ENCODE data around the gene FOXF2. TPM values are rescaled to one million over a fixed set of nuclear protein-coding genes. Genes with fewer than 3 reads are reported as not detected.
A peak's percentile ranks its signal among the peaks of the same experiment; 100 is the strongest.

FOXF2 gene
- total and polyA plus RNA-seq, 2 of the 4 experiments (the other 2 are of a cell fraction), result 2.5 to 16.3 TPM

DNA sequence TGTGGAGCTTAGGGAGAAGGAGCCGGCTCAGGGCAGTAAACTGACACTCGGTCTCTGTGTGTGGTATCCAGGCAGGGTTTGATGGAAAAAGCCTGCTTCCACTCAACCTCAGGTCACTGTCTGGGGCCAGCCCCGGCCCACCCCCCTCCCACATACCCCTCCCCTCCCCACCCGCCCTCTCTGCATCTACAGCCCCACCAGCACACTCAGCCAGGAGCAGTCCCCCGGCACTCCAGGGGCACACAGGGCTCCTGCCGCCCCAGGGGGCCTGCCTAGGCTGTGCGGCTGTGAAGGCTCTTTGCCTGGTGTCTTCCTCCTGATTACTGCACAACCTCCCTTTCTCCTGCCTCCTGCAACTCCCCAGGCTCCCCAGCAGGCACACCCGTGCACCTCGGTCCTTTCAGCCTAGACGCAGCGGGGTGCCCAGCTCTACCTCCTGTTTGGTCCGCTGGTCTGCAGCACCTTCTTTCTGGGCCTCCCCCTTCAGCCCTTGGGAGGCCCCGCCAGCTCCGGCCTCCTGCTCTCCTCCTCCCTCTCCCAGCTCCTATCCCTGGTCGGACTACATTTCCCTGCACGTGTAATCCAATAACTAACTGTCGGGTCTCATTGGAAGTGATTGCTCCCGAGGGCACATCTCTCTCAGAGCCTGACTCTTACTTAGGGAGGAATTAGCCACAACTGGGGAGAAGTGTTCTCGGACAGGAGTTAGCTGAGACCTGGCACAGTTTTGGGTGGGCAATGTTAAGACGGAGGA, 1.3 kb upstream of the FOXF2 start:
- no peak overlapping the region for H3K9ac ChIP-seq (ENCODE audit: low read depth, low read length)
- no peak overlapping the region for H2BK5ac ChIP-seq (ENCODE audit: low read depth, low read length, poor library complexity, severe bottlenecking)
- H3K18ac ChIP-seq (ENCODE audit: low read depth, low read length), result no peak overlapping the region
- H3K4me1 ChIP-seq (ENCODE audit: control insufficient read depth, insufficient read depth, low read length), result peaks cover 8% of the 10 kb centered on the region
- peak overlapping the region; percentile 90 for H3K4me2 ChIP-seq (ENCODE audit: low read depth, low read length)
- peak overlapping the region; percentile 58; the same call in 1 of the 2 replicates for H2BK20ac ChIP-seq (ENCODE audit: low read depth, low read length)
- POLR2A ChIA-PET (ENCODE audit: unreplicated experiment), result interaction anchor here (0.5 to 1.3 kb wide), 2 partner anchors 9 to 475 kb away, joined by 4 to 5 read pairs; no protein-coding TSS in a partner anchor
- no peaks in the 10 kb centered on the region; the same call in 1 of the 2 replicates for H3K27me3 ChIP-seq (ENCODE audit: control insufficient read depth, insufficient read depth, low read length)
- WGBS, 2 experiments (ENCODE audit: extremely low coverage in 2 of 2, insufficient read length in 1 of 2), result 21% methylated on average over 5 of the region's 20 CpGs; no CpG with 5 or more reads in 1 of the 2 experiments
- no peak overlapping the region; a peak in 2 of 4 replicates for H4K8ac ChIP-seq (ENCODE audit: low read depth in 2 of 2, low read length in 2 of 2)
- TF ChIP-seq CHD1 (IDR thresholded peaks at IDR 0.05; ENCODE audit: low read depth, low read length), result no peak
- TF ChIP-seq CEBPB (IDR thresholded peaks at IDR 0.05; ENCODE audit: low read depth, low read length), result no peak
- TF ChIP-seq BHLHE40 (IDR thresholded peaks at IDR 0.05; ENCODE audit: low read depth, low read length), result peak; percentile 65; the same call in 1 of the 2 replicates
- TF ChIP-seq, protein P1, sequence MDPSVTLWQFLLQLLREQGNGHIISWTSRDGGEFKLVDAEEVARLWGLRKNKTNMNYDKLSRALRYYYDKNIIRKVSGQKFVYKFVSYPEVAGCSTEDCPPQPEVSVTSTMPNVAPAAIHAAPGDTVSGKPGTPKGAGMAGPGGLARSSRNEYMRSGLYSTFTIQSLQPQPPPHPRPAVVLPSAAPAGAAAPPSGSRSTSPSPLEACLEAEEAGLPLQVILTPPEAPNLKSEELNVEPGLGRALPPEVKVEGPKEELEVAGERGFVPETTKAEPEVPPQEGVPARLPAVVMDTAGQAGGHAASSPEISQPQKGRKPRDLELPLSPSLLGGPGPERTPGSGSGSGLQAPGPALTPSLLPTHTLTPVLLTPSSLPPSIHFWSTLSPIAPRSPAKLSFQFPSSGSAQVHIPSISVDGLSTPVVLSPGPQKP (IDR thresholded peaks at IDR 0.05; ENCODE audit: borderline replicate concordance, low read depth, low read length), result no peak
- TF ChIP-seq RAD21 (IDR thresholded peaks at IDR 0.05; ENCODE audit: low read length), result no peak
- no peak for TF ChIP-seq MXI1 (IDR thresholded peaks at IDR 0.05; ENCODE audit: borderline replicate concordance, low read depth, low read length)
- TF ChIP-seq MAFK (IDR thresholded peaks at IDR 0.05; ENCODE audit: low read depth, low read length), result no peak
- TF ChIP-seq FOS (IDR thresholded peaks at IDR 0.05; ENCODE audit: low read depth, low read length), result no peak
- 0 out of 2 replicates have a peak, but pooled peaks have one; percentile 21 for TF ChIP-seq MAZ (IDR thresholded peaks at IDR 0.05; ENCODE audit: borderline replicate concordance, low read depth, low read length)
- TF ChIP-seq POLR2A (IDR thresholded peaks at IDR 0.05; ENCODE audit: low read depth, low read length), result no peak
- TF ChIP-seq NFE2L2 (IDR thresholded peaks at IDR 0.05; ENCODE audit: low read depth, low read length), result no peak
- no peak for TF ChIP-seq RFX5 (IDR thresholded peaks at IDR 0.05; ENCODE audit: low read depth, low read length)
- H3K27ac ChIP-seq (ENCODE audit: insufficient read depth, low read length), result peak overlapping the region; percentile 31; the same call in 1 of the 2 replicates
- DNase-seq (peak; percentile 53), ATAC-seq (ENCODE audit: low read depth) (peak; percentile 21)
- H4K5ac ChIP-seq (ENCODE audit: low read depth, low read length), result no peak overlapping the region
- no peak overlapping the region for H3K56ac ChIP-seq (ENCODE audit: extremely low read depth, insufficient read depth, low read length)
- H2AFZ ChIP-seq (replicated peaks; ENCODE audit: low read length, poor library complexity), result peak overlapping the region; percentile 82
- H3K4ac ChIP-seq (ENCODE audit: low read depth, low read length), result peak overlapping the region; percentile 38
- H3K14ac ChIP-seq (replicated peaks; ENCODE audit: low read depth, low read length), result no peak overlapping the region; the same call in 1 of the 2 replicates
- dilution Hi-C loops (cut with HindIII; ENCODE audit: low sequenced_read_pairs, unreplicated experiment) (no loop called here), in situ Hi-C loops (cut with MboI; ENCODE audit: low sequenced_read_pairs) (loop anchor here (25.0 kb wide), 1 partner anchor 476 kb away; no protein-coding TSS in a partner anchor), intact Hi-C loops (cut with micrococcal nuclease) (loop anchor here (5.0 kb wide), 1 partner anchor 76 kb away; the partner anchor contains the start of gene FOXQ1)
- peaks cover 13% of the 10 kb centered on the region; the same call in 1 of the 2 replicates for H4K20me1 ChIP-seq (ENCODE audit: insufficient read depth, low read length)
- CTCF ChIA-PET, result interaction anchor here (0.8 to 1.8 kb wide), 3 partner anchors 9 to 476 kb away, joined by 3 to 6 read pairs (median 5); no protein-coding TSS in a partner anchor
- H2BK120ac ChIP-seq (ENCODE audit: low read depth, low read length), result peak overlapping the region; percentile 51
- H2BK15ac ChIP-seq (ENCODE audit: low read depth, low read length), result no peak overlapping the region
- H2AK9ac ChIP-seq (replicated peaks; ENCODE audit: low read depth, low read length, poor library complexity), result no peak overlapping the region
- 0 out of 2 replicates have a peak overlapping the region, but pooled peaks have one; percentile 48 for H3K23ac ChIP-seq (ENCODE audit: low read depth, low read length)
- no peak overlapping the region for H4K91ac ChIP-seq (ENCODE audit: insufficient read depth, low read depth, low read length)
- peak overlapping the region; percentile 58; the same call in 1 of the 2 replicates for H3K4me3 ChIP-seq (ENCODE audit: insufficient read depth, low read depth, low read length)
- BruUV-seq (replicated peaks), result no TSS peak
- no peaks in the 10 kb centered on the region for H3K36me3 ChIP-seq (ENCODE audit: control insufficient read depth, insufficient read depth, low read length)
- no peaks in the 10 kb centered on the region for H3K79me1 ChIP-seq (ENCODE audit: low read depth in 1 of 2, low read length in 2 of 2)
- H2AK5ac ChIP-seq (ENCODE audit: low read depth, low read length), result peak overlapping the region; percentile 45; the same call in 1 of the 2 replicates
- H3K9me1 ChIP-seq (ENCODE audit: insufficient read depth, low read length), result no peaks in the 10 kb centered on the region
- no peaks in the 10 kb centered on the region for H3K9me3 ChIP-seq (ENCODE audit: control insufficient read depth, insufficient read depth, low read length)

All from IMR-90 (cell line).